Ectodermal cell (in vitro differentiated cells): Measurements from ENCODE around the gene GPR17.

Source experiments
- H3K27ac ChIP-seq: 2 replicates; pipeline ENCODE4 v1.7.0; 2013; ENCODE audit warnings: mild to moderate bottlenecking, low read depth, low read length; ENCODE audit not compliant: insufficient read depth, poor library complexity, severe bottlenecking
- H3K27me3 ChIP-seq: 2 replicates; pipeline ENCODE4 v1.7.0; 2013; ENCODE audit warnings: mild to moderate bottlenecking, low read length; ENCODE audit not compliant: insufficient read depth, control insufficient read depth, poor library complexity, severe bottlenecking
- H3K36me3 ChIP-seq: one replicate; pipeline ENCODE4 v1.7.0; 2013; ENCODE audit warnings: low read length; ENCODE audit not compliant: control insufficient read depth, insufficient read depth
- H3K4me1 ChIP-seq: one replicate; pipeline ENCODE4 v1.7.0; 2013; ENCODE audit warnings: low read length; ENCODE audit not compliant: control insufficient read depth, insufficient read depth
- H3K4me3 ChIP-seq: 2 replicates; pipeline ENCODE4 v1.7.0; 2013; ENCODE audit warnings: low read depth, low read length, control low read depth; ENCODE audit not compliant: insufficient read depth
- H3K9me3 ChIP-seq: 2 replicates; pipeline ENCODE4 v1.7.0; 2013; ENCODE audit warnings: mild to moderate bottlenecking, low read length, moderate library complexity; ENCODE audit not compliant: control insufficient read depth
- WGBS, 2 experiments: methylation state at CpG; one replicate each; pipeline ENCODE4 v1.1.7; 2013; ENCODE audit warnings: missing lambda C conversion rate in 2 of 2; 5-methylcytosine and 5-hydroxymethylcytosine counted together

GPR17 gene

GRCh38 chr2:127643439-127644065, 2.4 kb upstream of the GPR17 start:
- no peak overlapping the region for H3K27ac ChIP-seq
- H3K4me1 ChIP-seq: peaks cover 19% of the 10 kb centered on the region
- no peaks in the 10 kb centered on the region for H3K36me3 ChIP-seq
- H3K9me3 ChIP-seq: no peaks in the 10 kb centered on the region
- WGBS, 2 experiments: 92 to 96% methylated on average over 15 of the region's 15 CpGs
- no peaks in the 10 kb centered on the region for H3K27me3 ChIP-seq
- H3K4me3 ChIP-seq: no peak overlapping the region

- no peak overlapping the region for H3K4me3 ChIP-seq
- 84 to 86% methylated on average over 19 of the region's 19 CpGs for WGBS, 2 experiments
- no peaks in the 10 kb centered on the region for H3K27me3 ChIP-seq
- H3K27ac ChIP-seq: no peak overlapping the region
- H3K9me3 ChIP-seq: no peaks in the 10 kb centered on the region
- peaks cover 19% of the 10 kb centered on the region for H3K4me1 ChIP-seq
- no peaks in the 10 kb centered on the region for H3K36me3 ChIP-seq
These were observed 1.6 kb upstream of the GPR17 start for GRCh38 chr2:127644066-127645025.

GRCh38 chr2:127645026-127645394, 943 bp upstream of the GPR17 start:
- no peak overlapping the region for H3K27ac ChIP-seq
- peaks cover 19% of the 10 kb centered on the region for H3K4me1 ChIP-seq
- no peaks in the 10 kb centered on the region for H3K27me3 ChIP-seq
- WGBS, 2 experiments: 64 to 100% methylated on average over 1 of the region's 1 CpG
- H3K4me3 ChIP-seq: no peak overlapping the region
- no peaks in the 10 kb centered on the region for H3K36me3 ChIP-seq
- H3K9me3 ChIP-seq: no peaks in the 10 kb centered on the region

GRCh38 chr2:127646487-127647241, 711 bp downstream of the GPR17 start:
- H3K9me3 ChIP-seq: no peaks in the 10 kb centered on the region
- H3K36me3 ChIP-seq: no peaks in the 10 kb centered on the region
- H3K27me3 ChIP-seq: no peaks in the 10 kb centered on the region
- H3K4me3 ChIP-seq: no peak overlapping the region
- 92 to 94% methylated on average over 24 of the region's 24 CpGs for WGBS, 2 experiments
- H3K4me1 ChIP-seq: peaks cover 19% of the 10 kb centered on the region
- no peak overlapping the region for H3K27ac ChIP-seq

- Histone ChIP-seq H3K27ac (no peak overlapping the region), H3K9me3 (no peaks in the 10 kb centered on the region), H3K4me1 (peaks cover 19% of the 10 kb centered on the region), H3K27me3 (no peaks in the 10 kb centered on the region), H3K4me3 (no peak overlapping the region), H3K36me3 (no peaks in the 10 kb centered on the region)
- 75 to 77% methylated on average over 16 of the region's 16 CpGs for WGBS, 2 experiments
These were observed 1.6 kb downstream of the GPR17 start for GRCh38 chr2:127647242-127648190.

GRCh38 chr2:127648321-127648720, 2.4 kb downstream of the GPR17 start:
- 92% methylated on average over 6 of the region's 6 CpGs for WGBS, 2 experiments
- Histone ChIP-seq H3K27me3 (no peaks in the 10 kb centered on the region), H3K4me1 (peaks cover 19% of the 10 kb centered on the region), H3K36me3 (no peaks in the 10 kb centered on the region), H3K27ac (no peak overlapping the region), H3K9me3 (no peaks in the 10 kb centered on the region), H3K4me3 (no peak overlapping the region)

GRCh38 chr2:127649100-127649611, 3.2 kb downstream of the GPR17 start:
- Histone ChIP-seq H3K27me3 (no peaks in the 10 kb centered on the region), H3K36me3 (no peaks in the 10 kb centered on the region), H3K9me3 (no peaks in the 10 kb centered on the region), H3K4me1 (peaks cover 15% of the 10 kb centered on the region), H3K4me3 (no peak overlapping the region), H3K27ac (no peak overlapping the region)
- WGBS, 2 experiments: 74 to 77% methylated on average over 12 of the region's 12 CpGs

GRCh38 chr2:127649684-127650040, 3.7 kb downstream of the GPR17 start:
- Histone ChIP-seq H3K4me3 (no peak overlapping the region), H3K27ac (no peak overlapping the region), H3K9me3 (no peaks in the 10 kb centered on the region), H3K4me1 (peaks cover 15% of the 10 kb centered on the region), H3K36me3 (no peaks in the 10 kb centered on the region), H3K27me3 (no peaks in the 10 kb centered on the region)
- 12 to 18% methylated on average over 7 of the region's 7 CpGs for WGBS, 2 experiments

GRCh38 chr2:127650041-127650784, 4.3 kb downstream of the GPR17 start:
- H3K4me1 ChIP-seq: peaks cover 21% of the 10 kb centered on the region
- H3K27me3 ChIP-seq: no peaks in the 10 kb centered on the region
- H3K27ac ChIP-seq: no peak overlapping the region
- no peaks in the 10 kb centered on the region for H3K36me3 ChIP-seq
- 81 to 82% methylated on average over 17 of the region's 17 CpGs for WGBS, 2 experiments
- no peak overlapping the region for H3K4me3 ChIP-seq
- no peaks in the 10 kb centered on the region for H3K9me3 ChIP-seq
